Hematopoietic multipotent progenitor cell treated with erythropoietin and hydrocortisone succinate and interleukin-3 and kit ligand, for 8 days (in vitro differentiated cells): Measurements from ENCODE around the gene KHDC1.
"Not testable (repeated sequence)": the region's sequence is repeated elsewhere in the genome, so short reads cannot be mapped to it uniquely, and the experiment has no call there.

Experiments
- DNase-seq: peaks from one replicate; pipeline ENCODE4 v3.0.0-alpha.2; 2015

Gene KHDC1, protein sequence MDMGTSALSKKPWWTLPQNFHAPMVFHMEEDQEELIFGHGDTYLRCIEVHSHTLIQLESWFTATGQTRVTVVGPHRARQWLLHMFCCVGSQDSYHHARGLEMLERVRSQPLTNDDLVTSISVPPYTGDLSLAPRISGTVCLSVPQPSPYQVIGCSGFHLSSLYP

DNA sequence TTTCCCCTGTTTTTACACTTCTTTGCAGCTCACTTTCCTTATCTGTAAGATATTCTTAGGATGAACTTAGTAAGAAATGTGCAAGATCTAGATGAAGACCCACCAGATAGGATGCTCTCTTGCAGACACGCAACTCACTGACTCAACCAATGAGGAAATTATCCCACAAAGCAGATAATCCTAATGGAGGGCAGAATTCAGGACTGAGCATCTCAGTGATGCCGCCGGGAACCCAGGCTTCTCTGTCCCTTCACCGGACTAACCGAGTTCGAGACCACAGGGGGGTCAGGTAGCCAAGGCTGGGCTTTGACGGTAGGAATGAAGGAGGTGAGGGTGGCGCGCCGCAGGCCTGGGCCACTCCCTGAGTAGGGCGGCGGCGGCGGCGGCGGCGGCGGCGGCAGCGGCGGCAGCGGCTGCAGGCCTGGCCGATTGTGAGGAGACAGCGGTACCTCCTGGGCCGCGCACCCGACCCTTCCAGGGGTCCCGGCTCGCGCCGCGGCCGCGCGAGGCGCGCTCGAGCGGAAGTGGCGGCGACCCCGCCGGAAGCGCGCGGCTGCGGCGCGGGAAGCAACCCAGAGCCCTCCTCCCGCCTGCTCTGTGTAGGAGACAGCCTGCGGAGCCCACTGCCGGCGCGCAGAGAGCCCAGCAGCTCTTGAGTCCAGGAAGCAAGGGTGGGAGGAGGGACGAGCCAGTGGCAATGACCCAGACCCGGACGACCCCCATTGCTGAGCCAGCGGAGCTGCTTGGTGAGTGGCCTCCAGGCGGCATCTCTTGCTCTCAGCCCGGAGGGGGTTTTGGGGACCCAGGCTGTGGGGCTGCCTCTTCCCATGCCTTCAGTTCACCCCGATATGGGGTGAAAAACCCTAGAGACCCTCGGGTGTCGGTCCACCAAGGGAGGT lies at the start of gene KHDC1:
TSS of gene KHDC1 (minus strand) at position 526 of the 899 bp plus-strand sequence. CDS start 20,679 bp downstream, outside the sequence.
- DNase-seq, result peak; percentile 52

DNA sequence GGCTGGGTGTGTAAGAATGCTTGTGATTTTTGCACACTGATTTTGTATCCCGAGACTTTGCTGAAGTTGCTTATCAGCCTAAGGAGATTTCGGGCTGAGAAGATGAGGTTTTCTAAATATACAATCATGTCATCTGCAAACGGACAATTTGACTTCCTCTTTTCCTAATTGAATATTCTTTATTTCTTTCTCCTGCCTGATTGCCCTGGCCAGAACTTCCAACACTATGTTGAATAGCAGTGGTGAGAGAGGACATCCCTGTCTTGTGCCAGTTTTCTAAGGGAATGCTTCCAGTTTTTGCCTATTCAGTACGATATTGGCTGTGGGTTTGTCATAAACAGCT lies 47.5 kb upstream of the KHDC1 start:
- DNase-seq, result not testable (repeated sequence)

DNA sequence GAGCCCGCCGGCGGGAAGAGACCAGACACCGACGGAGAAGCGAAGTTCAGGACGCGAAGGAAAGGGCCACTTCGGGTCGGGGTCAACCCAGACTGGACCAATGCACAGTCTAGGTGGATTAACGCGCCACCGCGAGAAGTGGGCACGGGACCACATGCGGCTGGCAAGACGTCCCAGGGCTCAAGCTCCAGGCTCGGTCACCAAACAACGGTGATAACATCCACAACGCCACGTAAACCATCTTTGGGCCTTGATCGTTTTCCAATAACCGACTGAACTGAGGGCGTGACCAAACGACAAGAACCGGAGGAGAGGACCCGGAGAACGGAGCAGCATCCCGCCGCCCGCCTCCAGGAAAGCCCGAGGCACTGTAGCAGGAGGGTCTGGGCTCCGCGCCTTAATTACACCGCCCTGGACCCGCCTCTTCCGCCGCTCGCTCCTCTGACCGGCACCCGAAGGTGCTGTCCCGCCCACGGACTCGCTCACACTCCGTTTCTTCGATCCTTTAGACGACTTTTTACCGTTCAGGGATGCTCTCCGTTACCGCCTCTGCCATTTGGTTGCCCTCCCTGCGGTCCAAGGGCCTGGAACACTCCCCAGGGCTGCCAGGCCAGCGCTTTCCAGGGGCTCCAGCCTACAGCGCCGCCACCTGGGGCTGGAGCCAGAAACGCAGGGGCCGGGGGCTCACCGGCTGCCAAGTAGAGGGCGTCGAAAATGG lies 46.9 kb upstream of the KHDC1 start:
- DNase-seq, result peak; percentile 30

DNA sequence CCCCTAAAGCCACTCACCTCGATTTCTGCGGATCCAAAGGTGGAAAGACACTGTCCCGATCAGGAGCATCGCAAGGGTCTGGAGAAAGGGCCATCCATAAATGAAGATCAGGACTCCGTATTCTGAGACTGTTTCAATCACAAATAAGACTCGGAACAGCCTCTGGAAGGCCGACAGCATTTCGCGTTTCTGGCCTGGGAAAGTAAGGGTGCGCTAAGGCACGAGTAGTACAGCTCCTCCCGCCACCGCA lies 46.5 kb upstream of the KHDC1 start:
- DNase-seq, result peak; percentile 18

DNA sequence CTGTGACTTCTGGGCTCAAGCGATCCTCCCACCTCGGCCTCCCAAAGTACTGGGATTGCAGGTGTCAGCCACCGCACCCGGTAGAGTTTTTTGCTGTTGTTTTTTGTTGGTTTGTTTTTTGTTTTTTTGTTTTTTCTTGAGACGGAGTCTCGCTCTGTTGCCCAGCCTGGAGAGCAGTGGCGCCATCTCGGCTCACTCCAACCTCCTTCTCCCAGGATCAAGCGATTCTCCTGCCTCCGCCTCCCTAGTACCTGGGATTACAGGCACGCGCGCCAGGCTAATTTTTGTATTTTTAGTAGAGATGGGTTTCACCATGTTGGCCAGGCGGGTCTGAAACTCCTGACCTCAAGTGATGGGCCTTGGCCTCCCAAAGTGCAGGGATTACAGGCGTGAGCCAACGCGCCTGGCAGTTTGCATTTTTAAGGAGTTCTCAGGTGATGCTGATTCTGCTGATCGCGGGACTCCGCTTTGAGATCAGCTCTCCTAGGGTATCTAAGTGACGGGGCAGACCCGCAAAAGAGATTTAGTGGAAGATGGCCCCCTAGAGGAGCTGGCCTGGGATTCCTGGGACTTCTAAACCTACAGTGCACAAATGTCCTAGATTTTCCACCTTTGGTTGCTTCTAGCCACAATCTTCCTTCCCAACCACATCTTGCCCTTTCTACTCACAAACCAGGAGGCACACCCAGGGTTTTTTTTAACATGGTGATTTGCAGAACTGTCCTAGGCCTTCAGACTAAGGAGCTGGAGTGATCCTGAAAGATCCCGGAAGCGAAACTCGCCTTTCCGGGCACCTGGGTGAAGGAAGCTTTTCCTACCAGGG lies 45.9 kb upstream of the KHDC1 start:
- no peak for DNase-seq

DNA sequence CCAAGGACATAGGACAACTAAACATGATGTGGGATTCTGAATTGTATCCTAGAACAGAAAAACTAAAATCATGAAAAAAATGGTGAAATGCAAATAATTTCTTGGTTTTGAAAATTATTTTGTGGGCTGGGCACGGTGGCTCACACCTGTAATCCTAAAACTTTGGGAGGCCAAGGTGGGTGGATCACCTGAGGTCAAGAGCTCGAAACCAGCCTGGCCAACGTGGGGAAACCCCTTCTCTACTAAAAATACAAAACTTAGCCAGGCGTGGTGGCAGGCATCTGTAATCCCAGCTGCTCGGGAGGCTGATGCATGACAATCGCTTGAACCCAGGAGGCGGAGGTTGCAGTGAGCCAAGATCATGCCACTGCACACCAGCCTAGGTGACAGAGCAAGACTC lies 40.8 kb upstream of the KHDC1 start:
- DNase-seq, result not testable (repeated sequence)

DNA sequence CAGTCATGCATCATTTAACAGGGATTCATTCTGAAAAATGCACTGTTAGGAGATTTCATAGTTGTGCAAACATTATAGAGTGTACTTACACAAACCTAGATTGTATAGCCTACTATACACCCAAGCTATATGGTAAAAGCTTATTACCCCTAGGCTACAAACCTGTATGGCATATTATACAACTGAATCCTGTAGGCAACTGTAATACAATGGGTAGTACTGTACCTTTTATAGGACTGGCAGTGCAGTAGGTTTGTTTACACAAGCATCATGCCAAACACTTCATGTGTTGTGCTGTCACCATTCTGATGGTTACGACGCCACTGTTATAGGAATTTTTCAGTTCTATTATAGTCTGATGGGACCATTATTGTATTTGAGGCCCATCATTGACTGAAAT lies 39.3 kb upstream of the KHDC1 start:
- no peak for DNase-seq

DNA sequence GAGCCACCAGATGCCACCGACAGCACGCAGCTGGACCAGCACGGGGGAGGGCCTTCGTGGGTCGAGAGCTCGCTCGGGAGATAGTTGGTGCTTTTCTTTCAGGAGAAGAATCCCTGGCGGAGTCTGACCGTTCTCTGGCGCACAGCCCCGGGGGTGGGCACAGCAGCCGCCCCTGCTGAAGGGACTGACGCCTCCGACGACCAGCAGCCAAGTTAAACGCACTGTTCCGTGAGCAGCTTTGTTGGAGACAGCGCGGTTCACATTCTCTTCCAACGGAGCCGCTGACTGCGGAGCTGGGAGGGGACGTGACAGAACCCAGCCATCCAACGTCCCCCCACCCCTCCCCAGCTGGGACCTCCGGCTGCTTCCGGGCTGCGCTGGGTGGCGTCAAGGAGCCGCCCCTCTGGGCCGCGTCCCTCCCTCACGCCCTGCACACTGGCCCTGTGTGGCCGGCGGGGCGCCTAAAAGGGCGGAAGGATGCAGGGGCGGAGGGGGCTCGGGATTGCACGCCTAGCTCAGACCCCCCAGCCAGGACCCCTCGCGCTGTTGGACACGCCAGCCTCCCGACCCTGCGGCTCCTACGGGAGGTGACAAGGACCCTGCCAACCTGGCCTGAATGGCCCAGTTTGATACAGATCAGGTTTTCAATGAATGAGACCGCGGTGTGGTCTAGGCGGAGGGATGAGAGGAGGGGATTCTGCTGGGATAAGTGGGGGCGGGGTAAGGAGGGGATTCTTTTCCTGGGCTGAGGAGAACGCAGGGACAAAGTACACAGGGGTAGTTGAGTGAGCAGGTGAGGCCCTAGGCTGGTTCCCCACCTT lies 36.4 kb upstream of the KHDC1 start:
- no peak for DNase-seq

DNA sequence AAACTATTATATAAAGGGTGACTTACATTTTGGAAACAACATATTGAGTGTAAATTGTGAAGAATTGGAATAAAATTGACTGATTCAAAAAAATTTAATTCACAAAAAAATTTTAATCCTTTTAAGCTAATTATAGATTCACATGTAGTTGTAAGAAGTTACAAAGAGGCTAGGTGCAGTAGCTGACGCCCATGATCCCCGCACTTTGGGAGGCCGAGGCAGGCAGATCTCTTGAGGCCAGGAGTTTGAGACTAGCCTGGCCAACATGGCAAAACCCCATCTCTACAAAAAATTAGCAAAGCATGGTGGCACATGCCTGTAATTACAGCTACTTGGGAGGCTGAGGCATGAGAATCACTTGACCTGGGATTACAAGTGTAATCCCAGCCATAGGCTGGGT lies 30.3 kb upstream of the KHDC1 start:
- no peak for DNase-seq

DNA sequence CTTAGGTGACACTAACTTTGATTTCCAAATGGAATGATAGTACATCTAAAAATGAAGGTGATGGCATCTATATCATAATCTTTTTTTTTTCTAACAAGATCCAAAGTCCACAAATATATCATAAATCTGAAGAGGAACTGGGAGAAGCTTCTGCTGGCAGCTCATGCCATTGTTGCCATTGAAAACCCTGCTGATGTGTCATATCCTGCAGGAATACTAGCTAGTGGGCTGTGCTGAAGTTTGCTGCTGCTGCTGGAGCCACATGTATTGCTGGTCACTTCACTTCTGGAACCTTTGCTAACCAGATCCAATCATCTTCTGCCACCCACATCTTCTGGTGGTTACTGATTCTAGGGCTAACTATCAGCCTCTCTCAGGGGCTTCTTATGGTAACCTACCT lies 27.4 kb upstream of the KHDC1 start:
- DNase-seq, result no peak

DNA sequence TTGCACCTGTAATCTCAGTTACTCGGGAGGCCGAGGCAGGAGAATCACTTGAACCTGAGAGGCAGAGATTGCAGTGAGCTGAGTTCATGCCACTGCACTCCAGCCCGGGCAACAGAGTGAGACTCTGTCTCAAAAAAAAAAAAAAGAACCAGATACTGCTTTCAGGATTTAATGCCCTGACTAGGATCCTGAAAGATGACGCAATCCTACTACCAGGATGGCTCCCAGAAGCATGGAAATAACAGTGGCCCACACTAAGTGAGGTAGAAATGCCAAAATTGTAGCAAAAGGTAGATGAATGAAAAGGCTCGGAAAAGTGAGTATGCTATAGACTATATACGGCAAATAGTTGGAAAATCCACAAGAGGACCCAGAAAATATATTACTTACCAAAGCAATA lies 23.8 kb upstream of the KHDC1 start:
- DNase-seq, result no peak

DNA sequence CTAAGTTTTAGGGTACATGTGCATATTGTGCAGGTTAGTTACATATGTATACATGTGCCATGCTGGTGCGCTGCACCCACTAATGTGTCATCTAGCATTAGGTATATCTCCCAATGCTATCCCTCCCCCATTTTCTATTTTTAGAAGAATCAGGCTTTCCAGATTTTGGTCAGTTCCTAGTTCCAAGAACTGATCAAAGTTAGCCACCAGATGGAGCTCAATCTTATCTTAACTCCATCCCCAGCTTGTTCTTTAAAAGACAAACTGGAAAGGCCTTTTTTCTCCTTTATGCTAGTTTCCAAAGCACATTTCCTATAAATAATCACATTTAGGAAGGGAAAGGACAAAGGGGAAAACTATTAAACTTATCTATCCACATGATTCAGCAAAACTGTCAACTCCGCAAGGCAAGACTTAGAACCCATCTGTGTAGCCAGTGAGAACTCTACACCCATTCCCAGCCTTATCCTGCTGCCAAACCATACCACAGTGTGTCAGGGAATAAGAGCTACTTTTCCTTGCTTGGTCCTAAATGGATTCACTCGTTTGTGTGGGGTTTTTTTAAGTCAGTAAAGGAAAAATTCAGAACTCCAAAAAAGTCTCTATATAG lies 22.8 kb upstream of the KHDC1 start:
- peak; percentile 70 for DNase-seq

DNA sequence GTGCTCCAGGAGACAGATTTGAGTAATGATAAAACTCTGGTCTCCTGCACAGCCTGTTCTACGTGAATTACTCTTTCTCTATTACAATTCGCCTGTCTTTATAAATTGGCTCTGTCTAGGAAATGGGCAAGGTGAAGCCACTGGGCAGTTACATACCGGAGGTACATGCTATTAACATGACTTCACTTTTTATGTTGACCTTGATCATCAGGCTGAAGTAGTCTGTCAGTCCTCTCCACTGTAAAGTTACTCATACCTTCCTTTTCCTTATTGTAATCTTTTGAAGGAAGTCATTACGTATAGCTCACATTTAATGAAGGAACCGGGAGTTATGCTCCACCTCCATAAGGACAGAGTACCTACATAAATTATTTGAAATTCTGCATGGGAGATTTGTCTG lies 19.9 kb upstream of the KHDC1 start:
- no peak for DNase-seq

DNA sequence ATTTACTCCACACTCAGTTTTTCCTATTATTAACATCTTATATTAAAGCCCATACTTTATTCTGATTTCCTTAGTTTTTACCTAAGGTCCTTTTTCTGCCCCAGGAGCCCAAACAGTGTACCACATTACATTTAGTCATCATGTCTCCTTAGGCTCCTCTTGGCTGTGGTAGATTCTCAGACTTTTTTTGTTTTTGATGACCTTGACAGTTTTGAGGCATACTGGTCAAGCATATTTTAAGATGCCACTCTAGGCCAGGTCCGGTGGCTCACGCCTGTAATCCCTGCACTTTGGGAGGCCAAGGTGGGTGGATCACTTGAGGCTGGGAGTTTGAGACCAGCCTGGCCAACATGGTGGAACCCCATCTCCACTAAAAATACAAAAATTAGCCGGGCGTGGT lies 18.7 kb upstream of the KHDC1 start:
- not testable (repeated sequence) for DNase-seq

DNA sequence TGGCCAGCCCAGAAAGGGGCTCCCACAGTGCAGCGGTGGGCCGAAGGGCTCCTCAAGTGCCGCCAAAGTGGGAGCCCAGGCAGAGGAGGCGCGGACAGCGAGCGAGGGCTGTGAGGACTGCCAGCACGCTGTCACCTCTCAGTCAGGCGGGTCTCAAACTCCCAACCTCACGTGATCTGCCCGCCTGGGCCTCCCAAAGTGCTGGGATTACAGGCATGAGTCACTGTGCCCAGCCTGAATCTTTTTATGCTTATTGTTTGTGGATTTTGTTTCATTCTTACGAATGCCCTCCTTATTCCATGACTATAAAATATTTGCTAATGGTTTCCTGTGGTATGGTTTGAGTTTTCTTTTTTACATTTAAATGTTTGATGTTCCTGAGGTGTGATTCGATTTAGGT lies 6.3 kb upstream of the KHDC1 start:
- not testable (repeated sequence) for DNase-seq

DNA sequence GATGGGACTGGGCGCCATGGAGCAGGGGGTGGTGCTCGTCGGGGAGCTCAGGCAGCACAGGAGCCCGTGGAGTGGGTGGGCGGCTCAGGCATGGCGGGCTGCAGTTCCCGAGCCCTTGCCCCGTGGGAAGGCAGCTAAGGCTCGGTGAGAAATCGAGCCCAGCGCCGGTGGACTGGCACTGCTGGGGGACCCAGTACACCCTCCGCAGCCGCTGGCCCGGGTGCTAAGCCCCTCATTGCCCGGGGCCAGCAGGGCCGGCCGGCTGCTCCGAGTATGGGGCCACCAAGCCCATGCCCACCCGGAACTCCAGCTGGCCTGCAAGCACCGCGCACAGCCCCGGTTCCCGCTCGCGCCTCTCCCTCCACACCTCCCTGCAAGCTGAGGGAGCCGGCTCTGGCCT lies 5.9 kb upstream of the KHDC1 start:
- DNase-seq, result not testable (repeated sequence)

DNA sequence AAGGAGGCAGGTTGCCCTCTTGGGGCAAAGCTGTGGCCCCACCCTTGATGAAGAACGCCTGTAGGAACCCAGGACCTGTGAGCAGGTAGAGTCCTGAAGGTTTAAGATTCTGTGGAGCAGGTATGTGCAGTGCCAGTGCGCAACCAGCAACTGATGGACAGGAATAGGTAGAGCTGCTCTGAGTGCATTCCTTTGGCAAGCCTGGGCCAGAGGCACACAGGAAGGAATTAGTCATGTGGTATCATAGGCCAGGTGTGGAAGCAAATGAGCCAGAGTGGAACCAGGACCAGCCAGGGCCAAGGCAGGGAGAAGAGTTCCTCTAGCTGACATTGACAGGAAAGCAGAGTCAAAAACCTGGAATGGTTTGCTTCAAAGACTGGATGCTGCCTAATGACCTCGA lies 1.4 kb upstream of the KHDC1 start:
- DNase-seq, result no peak

DNA sequence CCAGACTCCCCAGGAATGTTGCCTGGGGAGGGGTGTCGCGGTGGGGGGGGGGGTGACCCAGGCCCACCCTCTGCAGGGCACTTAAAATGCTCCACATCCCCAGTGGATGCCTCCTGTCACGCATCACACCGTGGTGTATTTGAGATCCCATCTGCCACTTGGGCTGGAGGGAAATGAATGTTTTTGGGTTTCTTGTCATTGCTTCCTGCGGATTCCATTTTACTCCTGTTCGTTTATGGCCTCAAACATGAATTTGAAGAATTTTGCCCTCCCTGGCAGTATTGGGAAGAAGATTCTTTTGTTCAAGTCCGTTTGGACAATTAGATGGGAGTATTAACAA lies 544 bp upstream of the KHDC1 start:
- DNase-seq, result no peak

DNA sequence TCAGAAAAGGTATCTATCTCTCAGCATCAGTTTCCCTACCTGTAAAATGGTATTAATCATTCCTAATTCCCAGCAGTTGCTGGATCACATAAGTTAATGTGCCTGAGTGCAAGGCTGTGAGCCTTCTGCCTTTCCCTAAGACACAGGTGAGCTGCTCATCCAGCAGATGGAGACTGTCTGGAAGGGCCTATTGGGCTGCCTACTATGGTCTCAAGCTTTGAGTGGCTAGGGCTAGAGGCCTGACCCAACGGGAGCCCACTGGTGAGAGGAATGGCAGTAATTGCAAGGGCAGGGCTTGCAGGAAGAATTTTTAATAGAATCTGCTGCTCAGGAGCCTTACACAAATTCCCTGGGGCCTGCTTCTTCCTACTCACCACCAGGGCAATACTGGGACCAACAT lies 4.3 kb downstream of the KHDC1 start:
- DNase-seq, result no peak

DNA sequence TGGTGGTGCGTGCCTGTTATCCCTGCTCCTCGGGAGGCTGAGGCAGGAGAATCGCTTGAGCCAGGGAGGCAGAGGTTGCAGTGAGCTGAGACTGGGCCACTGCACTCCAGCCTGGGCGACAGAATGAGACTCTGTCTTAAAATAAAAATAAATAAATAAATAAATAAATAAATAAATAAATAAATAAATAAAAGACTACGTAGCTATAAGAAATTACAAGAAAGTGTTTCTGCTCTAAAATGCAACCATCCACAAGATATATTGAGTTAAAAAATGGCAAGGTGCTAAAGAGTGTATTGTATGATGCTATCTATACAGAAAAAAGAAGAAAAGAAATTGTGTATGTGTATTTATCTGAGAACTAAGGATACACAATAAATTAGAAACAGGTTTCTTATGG lies 8.7 kb downstream of the KHDC1 start:
- not testable (repeated sequence) for DNase-seq

DNA sequence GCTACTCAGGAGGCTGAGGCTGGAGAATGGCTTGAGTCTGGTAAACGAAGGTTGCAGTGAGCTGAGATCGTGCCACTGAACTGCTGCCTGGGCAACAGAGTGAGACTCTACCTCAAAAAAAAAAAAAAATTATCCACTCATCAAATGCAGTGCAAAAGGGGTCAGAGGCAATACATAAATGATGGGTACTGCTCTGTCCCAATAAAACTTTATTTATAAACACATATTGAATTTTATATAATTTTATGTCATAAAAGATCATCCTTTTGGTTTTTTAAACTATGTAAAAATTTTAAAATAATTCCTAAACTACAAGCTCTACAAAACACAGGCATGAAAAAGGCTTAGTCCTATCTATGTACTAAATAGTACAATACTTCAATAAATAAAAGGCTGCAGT lies 10.3 kb downstream of the KHDC1 start:
- DNase-seq, result no peak

DNA sequence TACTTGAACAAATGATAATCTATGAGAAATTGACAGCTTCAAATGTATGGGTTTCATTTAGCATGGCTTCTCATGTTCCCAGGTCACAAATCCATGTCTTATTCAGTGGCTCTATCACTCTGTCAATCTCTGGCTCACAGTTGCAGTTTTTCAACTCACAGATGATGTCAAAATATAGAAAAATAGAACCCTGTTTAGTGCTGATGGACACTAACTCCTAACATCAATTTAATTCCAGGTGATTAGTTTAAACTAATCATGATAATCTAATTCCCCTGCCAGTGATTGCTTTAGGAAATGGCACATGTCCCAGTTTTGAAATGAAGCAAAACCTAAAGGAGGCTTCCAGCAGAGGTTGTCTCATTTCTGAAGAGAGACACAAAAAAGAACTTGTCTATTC lies 13.0 kb downstream of the KHDC1 start:
- no peak for DNase-seq
